Endothelial cell of umbilical vein (primary cell): Measurements from ENCODE around the gene NOXA1. TPM values are rescaled to one million over a fixed set of nuclear protein-coding genes. Genes with fewer than 3 reads are reported as not detected.

ENCODE experiments used
- BruUV-seq: library from RNA; stranded (reverse); fragments of 400-500 nt; replicated peaks from 2 replicates; lab custom pipeline; 2021; lab: Mats Ljungman, UMichigan
- CTCF ChIA-PET: fragments of 300-600, 350-600 bp; sonication (Branson Sonifier 250); formaldehyde crosslinking; loops from one replicate; lab custom pipeline; 2021; ENCODE audit warnings: antibody characterized with exemption, inconsistent platforms; lab: Charles Lee
- POLR2A ChIA-PET: fragments of 300-600, 350-600 bp; sonication (Branson Sonifier 250); formaldehyde crosslinking; loops from one replicate; lab custom pipeline; 2021; ENCODE audit warnings: antibody characterized with exemption, inconsistent platforms; lab: Charles Lee
- DNase-seq: peaks from one replicate; pipeline ENCODE4 v3.0.0-alpha.2; 2011; ENCODE audit warnings: low read depth, low spot score
- FAIRE-seq: peaks from 2 replicates; lab custom pipeline; 2011; peaks lifted over from hg19 to GRCh38; lab: Jason Lieb, UNC
- H2AFZ ChIP-seq: 2 replicates; pipeline ENCODE4 v1.6.0; 2012; ENCODE audit warnings: low read depth, low read length, control low read depth, inconsistent platforms
- H3K27ac ChIP-seq: 2 replicates; pipeline ENCODE4 v1.5.1; 2011; ENCODE audit warnings: low read depth, mild to moderate bottlenecking, control low read depth, low read length, moderate library complexity; ENCODE audit not compliant: insufficient read depth
- H3K27me3 ChIP-seq, 2 experiments: 2 replicates each; pipeline versions ENCODE4 v1.6.0 to v1.6.1; 2011; ENCODE audit warnings: low read length in 2 of 2, mixed read lengths in 1 of 2; ENCODE audit not compliant: control insufficient read depth in 2 of 2, insufficient read depth in 2 of 2
- H3K36me3 ChIP-seq, 2 experiments: 2 replicates in 1 of 2; 3 replicates in 1 of 2; pipeline ENCODE4 v1.5.1; 2011; ENCODE audit warnings: low read length in 2 of 2, mild to moderate bottlenecking in 1 of 2, moderate library complexity in 1 of 2; ENCODE audit not compliant: control insufficient read depth in 2 of 2, insufficient read depth in 2 of 2; ENCODE audit errors: extremely low read depth in 1 of 2
- H3K4me1 ChIP-seq: 3 replicates; pipeline ENCODE4 v1.5.1; 2011; ENCODE audit warnings: mild to moderate bottlenecking, low read length; ENCODE audit not compliant: control insufficient read depth, insufficient read depth; ENCODE audit errors: extremely low read depth
- H3K4me2 ChIP-seq: 2 replicates; pipeline ENCODE4 v1.6.1; 2011; ENCODE audit warnings: low read length, control low read depth, mixed read lengths; ENCODE audit not compliant: insufficient read depth
- H3K4me3 ChIP-seq, 3 experiments: fragments of 200-600 bp in 1 of 3; sonication (generic), shearing (Covaris generic) in 1 of 3; replicated peaks in 1 of 3; 2 replicates each; pipeline ENCODE4 v1.5.1; 2011 to 2016; ENCODE audit warnings: control low read depth in 3 of 3, low read length in 3 of 3, mild to moderate bottlenecking in 2 of 3, inconsistent platforms in 1 of 3, low read depth in 1 of 3, moderate library complexity in 1 of 3; ENCODE audit not compliant: insufficient read depth in 1 of 3
- H3K79me2 ChIP-seq: 2 replicates; pipeline ENCODE4 v1.6.0; 2012; ENCODE audit warnings: low read length, inconsistent platforms; ENCODE audit not compliant: control insufficient read depth, insufficient read depth
- H3K9ac ChIP-seq: replicated peaks from 2 replicates; pipeline ENCODE3; 2011; ENCODE audit warnings: low read length, control low read depth; ENCODE audit not compliant: insufficient read depth; ENCODE audit errors: extremely low read depth
- H3K9me1 ChIP-seq: replicated peaks from 3 replicates; pipeline ENCODE4 v1.6.0; 2011; ENCODE audit warnings: mild to moderate bottlenecking, low read length; ENCODE audit not compliant: control insufficient read depth, insufficient read depth; ENCODE audit errors: extremely low read depth
- H3K9me3 ChIP-seq: replicated peaks from 2 replicates; pipeline ENCODE4 v1.5.1; 2012; ENCODE audit warnings: low read length, inconsistent platforms; ENCODE audit not compliant: control insufficient read depth, insufficient read depth
- H4K20me1 ChIP-seq: replicated peaks from 2 replicates; pipeline ENCODE3; 2011; ENCODE audit warnings: mild to moderate bottlenecking, low read length; ENCODE audit not compliant: control insufficient read depth, insufficient read depth; ENCODE audit errors: extremely low read depth
- CTCF ChIP-seq, 2 donors: IDR thresholded peaks; 1 replicate in 1 of 2; 2 replicates in 1 of 2; pipeline ENCODE4 v1.5.1; 2011; ENCODE audit warnings: low read length in 2 of 2, mild to moderate bottlenecking in 2 of 2, moderate library complexity in 2 of 2, control low read depth in 1 of 2, inconsistent platforms in 1 of 2, low read depth in 1 of 2; ENCODE audit not compliant: insufficient read depth in 1 of 2; ENCODE audit errors: extremely low read depth in 1 of 2
- EZH2 ChIP-seq: IDR thresholded peaks from 2 replicates; pipeline ENCODE4 v1.6.1; 2012; ENCODE audit warnings: borderline replicate concordance, low read depth, mild to moderate bottlenecking, moderate library complexity, low read length, inconsistent platforms; ENCODE audit not compliant: severe bottlenecking
- GATA2 ChIP-seq: IDR thresholded peaks from 2 replicates; pipeline ENCODE4 v1.7.0; 2011; ENCODE audit warnings: low read depth, mild to moderate bottlenecking, moderate library complexity, mixed read lengths, low read length; ENCODE audit not compliant: insufficient read length, insufficient read depth
- JUN ChIP-seq: IDR thresholded peaks from 2 replicates; pipeline ENCODE4 v1.6.1; 2011; ENCODE audit warnings: borderline replicate concordance, low read depth; ENCODE audit not compliant: insufficient read length, insufficient read depth
- MAX ChIP-seq: IDR thresholded peaks from 2 replicates; pipeline ENCODE4 v1.6.1; 2011; ENCODE audit not compliant: insufficient read depth, insufficient read length
- MYC ChIP-seq: IDR thresholded peaks from one replicate; pipeline ENCODE4 v1.6.1; 2011; ENCODE audit warnings: mild to moderate bottlenecking, low read depth, low read length
- POLR2A ChIP-seq: IDR thresholded peaks from 2 replicates; pipeline ENCODE4 v1.6.1; 2012; ENCODE audit warnings: low read depth, mild to moderate bottlenecking, control low read depth, low read length
- POLR2AphosphoS5 ChIP-seq: IDR thresholded peaks from 2 replicates; pipeline ENCODE4 v1.6.1; 2012; ENCODE audit warnings: low read depth, mild to moderate bottlenecking, control low read depth, low read length, moderate library complexity; ENCODE audit not compliant: insufficient read depth
- dilution Hi-C: fragments of 300-500 bp; cut with MboI; formaldehyde crosslinking; loops from one replicate; pipeline ENCODE4 v1.15.0; 2019; ENCODE audit warnings: low sequenced_read_pairs; ENCODE audit not compliant: extremely low pct_ligation_motif_present
- intact Hi-C: fragments of 100-400 bp; cut with micrococcal nuclease; formaldehyde crosslinking; loops from one replicate; pipeline ENCODE4 v1.10.0; 2022
- polyA plus RNA-seq, 4 experiments: library from polyadenylated mRNA; depleted of rRNA in 3 of 4; stranded (reverse) in 3 of 4; unstranded in 1 of 4; fragments of >200 nt; gene quantifications; 2 replicates each; pipeline versions ENCODE4 v1.2.1 to v1.2.3, GENCODE V29; 2011 to 2012; ENCODE audit warnings: missing spikeins in 1 of 4
- total RNA-seq: library from RNA; stranded (reverse); gene quantifications from 2 replicates; pipeline ENCODE4 v1.2.3, GENCODE V29; 2021

The NOXA1 gene
- total and polyA plus RNA-seq, 2 donors (not counting 3 experiments of a cell fraction or from before 2014, with no cell fraction given), result 0.40 to 0.91 TPM

GRCh38 chr9:137464291-137464999 lies 41.3 kb downstream of the NOXA1 start:
- POLR2A ChIA-PET, result no interaction called here
- Histone ChIP-seq H3K4me3 (no peak overlapping the region), H3K79me2 (no peaks in the 10 kb centered on the region), H3K27me3 (peaks cover 0 to 2% of the 10 kb centered on the region in 2 experiments), H4K20me1 (no peaks in the 10 kb centered on the region), H3K4me2 (no peak overlapping the region), H3K27ac (no peak overlapping the region), H3K9me1 (no peaks in the 10 kb centered on the region), H3K36me3 (no peaks in the 10 kb centered on the region), H3K9me3 (no peaks in the 10 kb centered on the region), H3K4me1 (no peaks in the 10 kb centered on the region), H3K9ac (no peak overlapping the region), H2AFZ (no peak overlapping the region)
- FAIRE-seq, result no peak
- dilution Hi-C loops (no loop called here), intact Hi-C loops (no loop called here)
- CTCF ChIA-PET, result no interaction called here
- no TSS peak for BruUV-seq
- TF ChIP-seq GATA2 (no peak), POLR2AphosphoS5 (no peak), JUN (no peak), MAX (no peak), POLR2A (no peak), EZH2 (no peak), MYC (no peak), CTCF (IDR thresholded peaks at IDR 0.05; ENCODE audit: extremely low read depth in 1 of 2, insufficient read depth in 1 of 2, low read depth in 1 of 2, low read length in 2 of 2) (no peak)
- no peak for DNase-seq
